GM18858 (cell line): ENCODE data around the gene AMHR2.

Experiments
- ATAC-seq: cut with Tn5 transposase; IDR thresholded peaks from one replicate; pipeline ENCODE4 v1.9.1; 2021; ENCODE audit not compliant: unreplicated experiment

AMHR2 gene

DNA sequence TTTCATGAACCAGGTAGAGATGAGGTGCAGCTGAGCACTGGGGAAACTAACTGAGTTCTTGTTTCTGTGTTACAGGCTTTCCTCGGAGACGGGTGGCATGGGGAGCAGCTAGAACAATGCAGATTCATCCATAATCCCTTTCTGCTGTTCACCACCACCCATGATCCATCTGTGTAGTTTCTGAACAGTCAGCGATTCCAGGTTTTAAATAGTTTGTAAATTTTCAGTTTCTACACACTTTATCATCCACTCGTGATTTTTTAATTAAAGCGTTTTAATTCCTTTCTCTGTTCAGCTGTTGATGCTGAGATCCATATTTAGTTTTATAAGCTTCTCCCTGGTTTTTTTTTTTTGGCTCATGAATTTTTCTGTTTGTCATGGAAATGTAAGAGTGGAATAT is 55.7 kb downstream of the AMHR2 start:
- no peak for ATAC-seq

DNA sequence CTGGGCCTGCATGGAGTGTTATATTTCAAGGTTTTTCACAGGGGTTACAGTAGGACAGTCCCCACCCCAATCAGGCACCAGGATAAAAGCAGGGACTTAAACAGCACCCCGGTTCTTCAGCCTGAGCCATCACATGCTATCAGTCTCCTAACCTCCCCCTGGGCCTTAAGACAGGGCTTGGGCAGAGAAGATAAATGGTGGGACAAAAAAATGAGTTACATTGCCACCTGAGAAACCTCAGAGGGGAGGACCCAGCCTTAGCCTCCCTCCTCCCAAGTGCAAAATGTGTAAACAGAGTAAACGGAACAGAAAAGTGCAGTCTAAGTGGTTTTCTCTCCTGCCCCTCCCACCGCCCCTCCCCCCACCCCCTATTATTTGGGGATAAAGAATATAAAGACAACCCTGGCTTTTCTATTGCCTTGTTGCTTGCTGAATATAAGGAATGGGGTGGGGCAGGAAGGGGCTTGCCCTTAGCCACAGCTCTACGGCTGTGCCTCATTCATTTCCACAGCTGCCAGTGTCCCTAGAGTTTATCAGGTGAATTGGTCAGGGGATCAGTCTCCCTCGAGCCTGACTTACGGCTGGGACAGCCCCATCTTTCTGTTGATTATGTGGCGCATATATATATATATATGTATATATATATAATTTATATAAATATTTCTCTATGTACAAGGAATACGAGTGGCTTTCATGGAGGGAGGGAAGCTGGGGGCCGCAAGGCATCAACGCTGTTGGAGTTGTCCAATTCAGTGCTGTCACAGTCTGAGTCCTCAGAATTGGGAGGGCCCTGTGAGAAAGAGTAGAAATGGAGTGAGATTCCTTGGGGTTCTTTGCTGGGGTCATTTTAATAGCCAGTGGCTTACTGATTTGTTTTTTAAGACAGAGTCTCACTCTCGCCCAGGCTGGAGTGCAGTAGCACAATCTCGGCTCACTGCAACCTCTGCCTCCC is 57.1 kb downstream of the AMHR2 start:
- no peak for ATAC-seq
